GM21367 (cell line): ENCODE measurements around the gene MAML1.

Experiments used
- ATAC-seq: cut with Tn5 transposase; IDR thresholded peaks from one replicate; pipeline ENCODE4 v1.9.1; 2021; ENCODE audit not compliant: unreplicated experiment

The MAML1 gene

DNA sequence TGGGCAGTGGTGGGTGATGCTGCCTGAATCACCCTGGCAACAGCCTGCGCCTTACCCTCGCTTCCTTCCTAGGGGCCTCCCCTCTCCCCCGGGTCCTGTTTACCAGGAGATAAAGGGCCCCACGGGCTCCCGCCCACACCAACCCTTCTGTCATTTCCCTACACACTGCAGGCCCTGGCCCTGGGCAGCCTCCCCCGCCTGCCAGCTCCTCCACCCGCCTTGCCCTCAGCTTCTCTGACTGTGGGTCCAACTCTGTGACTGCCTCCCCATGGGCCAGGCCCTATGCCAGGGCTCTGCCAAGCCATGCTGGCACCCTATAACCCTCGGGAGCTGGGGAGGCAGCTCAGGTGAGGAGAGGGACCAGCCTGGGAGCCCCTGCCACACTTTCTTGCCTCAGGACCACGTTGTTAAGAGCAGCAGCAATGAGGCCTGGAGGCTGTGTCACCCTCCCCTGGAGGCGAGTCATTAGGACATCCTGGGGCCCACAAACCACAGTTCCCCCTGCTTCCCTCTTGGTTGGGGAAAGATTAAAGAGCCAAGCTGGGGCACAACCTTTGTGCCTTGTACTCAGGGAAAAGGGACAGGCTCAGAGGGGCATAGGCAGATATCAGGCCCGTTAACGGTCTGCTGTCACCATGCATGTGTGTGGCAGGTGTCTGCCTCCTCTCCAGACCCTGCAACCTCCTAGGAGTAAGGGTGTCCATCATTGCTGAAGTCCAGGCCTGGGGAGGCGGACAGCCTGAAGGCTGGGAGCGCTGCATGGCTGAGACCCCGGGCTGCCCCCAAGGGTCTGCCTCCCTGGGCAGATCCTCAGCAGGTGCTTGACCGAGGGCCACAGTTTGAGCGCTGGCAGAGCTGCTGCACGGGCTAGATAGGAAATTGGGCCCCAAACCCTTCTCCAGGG, 71.3 kb downstream of the MAML1 start:
- ATAC-seq, result no peak

DNA sequence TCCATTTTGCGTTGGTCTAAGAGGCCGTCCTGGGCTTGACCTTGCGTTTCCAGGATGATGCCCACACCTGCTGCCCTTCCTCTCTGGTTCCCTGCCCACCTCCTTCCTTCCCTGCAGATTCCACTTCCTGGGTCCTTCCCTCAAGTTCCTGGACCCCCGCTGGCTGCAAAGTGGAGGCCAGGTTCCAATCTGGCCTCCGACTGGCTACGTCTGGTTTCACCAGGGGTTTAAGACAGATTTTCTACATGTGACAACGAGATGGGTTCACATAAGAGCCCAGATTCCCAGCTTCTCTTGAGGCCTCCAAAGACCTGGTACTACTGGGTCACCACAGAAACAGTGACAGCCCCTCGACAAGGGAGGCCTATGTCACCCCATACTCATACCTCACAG, 71.9 kb downstream of the MAML1 start:
- ATAC-seq, result no peak

DNA sequence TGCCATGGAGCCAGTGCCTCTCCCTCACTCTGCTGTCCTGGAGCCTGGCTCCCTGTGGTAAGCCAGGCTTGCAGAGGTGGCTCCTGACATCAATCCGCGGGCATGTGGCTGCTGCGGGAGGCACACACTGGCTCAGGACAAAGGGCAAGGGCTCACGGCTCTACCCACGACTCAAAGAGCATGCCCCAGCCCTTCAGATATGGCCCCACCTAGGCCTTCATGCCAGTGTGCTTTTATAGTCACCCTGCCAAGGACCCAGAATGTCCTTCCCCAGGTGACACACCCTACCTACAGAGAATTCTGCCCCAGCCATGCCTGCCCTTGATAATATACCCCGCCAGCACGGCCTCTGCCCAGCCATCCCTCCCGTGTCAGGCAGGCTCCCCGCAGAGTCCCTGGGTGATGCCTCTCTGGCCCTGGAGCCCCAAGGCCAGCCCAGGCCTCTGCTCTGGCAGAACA, 72.5 kb downstream of the MAML1 start:
- no peak for ATAC-seq

DNA sequence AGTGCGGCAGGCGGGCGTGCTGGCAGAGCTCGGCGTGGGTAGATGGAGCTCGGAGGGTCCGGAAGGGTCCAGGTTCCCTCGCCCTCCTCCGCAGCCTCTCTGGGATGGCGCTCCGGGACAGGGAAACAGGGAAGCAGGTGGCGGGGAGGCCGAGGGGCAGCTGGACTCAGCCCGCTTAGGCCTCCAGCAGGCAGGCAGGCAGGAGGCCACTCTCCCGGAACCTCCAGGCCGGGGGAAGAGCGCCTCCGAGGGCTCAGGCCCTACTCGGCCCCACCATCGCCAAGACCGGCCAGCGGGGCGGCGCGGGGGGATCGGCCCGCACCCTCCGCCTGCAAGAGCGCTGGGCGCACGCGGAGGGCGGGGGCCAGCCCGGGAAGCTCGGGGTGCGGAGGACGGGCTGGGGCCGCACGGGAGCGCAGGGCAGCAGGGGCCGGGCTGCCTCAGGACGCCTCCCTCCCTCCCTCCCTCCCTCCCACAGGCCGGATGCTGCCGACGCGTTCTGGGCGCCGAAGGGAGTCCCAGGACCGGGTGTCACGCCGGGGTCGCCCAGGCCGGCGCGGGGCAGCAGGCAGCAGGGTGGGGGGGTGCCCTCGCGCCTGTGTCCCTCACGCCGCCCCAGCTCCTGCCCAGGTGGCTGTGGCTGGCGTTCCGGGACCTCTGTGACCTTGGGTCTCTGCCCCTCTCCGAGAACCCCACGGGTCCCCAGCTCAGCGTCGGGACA, 73.1 kb downstream of the MAML1 start:
- ATAC-seq, result peak; percentile 8

DNA sequence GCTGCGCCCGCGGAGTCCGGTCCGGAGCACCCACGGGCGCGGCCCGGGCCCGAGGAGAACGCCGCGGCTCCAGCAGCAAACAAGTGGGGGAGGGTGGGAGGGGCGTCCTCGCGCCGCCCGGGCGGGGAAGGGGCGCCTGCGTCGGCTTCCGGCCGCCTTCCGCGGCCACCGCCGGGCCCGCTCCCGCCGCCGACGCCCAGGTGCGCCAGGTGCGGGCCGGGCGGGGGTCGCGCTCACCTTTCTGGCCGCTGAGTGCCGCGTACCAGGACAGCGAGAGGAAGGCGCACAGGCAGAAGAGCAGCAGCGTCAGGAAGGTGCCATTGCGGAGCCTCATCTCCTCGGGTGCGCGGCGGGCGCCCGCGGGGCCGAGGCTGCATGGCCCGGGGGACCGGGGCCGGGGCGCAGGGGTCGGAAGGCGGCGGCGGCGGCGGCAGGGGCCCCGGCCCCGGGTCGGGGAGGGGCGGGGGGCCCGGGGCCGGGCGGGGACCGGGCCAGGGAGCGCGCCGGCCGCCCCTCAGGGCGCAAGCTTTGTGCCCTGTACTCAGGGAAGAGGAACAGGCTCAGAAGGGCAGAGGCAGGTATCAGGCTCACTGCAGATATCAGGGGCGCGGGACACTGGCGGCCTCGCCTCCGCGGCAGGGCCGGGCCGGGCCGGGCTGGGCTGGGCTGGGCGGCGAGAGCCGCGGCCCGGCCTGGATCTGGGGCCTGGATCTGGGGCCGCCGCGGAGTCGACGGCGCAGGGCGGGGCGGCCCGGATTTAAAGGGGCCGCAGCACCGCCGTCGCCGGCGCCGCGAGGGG, 73.8 kb downstream of the MAML1 start, which contains the start of gene MGAT4B:
Gene MGAT4B, minus strand, starts transcription at position 617 of the 799 bp plus-strand sequence. Its CDS starts 283 bp downstream, at position 334.
- ATAC-seq, result peak; percentile 56

DNA sequence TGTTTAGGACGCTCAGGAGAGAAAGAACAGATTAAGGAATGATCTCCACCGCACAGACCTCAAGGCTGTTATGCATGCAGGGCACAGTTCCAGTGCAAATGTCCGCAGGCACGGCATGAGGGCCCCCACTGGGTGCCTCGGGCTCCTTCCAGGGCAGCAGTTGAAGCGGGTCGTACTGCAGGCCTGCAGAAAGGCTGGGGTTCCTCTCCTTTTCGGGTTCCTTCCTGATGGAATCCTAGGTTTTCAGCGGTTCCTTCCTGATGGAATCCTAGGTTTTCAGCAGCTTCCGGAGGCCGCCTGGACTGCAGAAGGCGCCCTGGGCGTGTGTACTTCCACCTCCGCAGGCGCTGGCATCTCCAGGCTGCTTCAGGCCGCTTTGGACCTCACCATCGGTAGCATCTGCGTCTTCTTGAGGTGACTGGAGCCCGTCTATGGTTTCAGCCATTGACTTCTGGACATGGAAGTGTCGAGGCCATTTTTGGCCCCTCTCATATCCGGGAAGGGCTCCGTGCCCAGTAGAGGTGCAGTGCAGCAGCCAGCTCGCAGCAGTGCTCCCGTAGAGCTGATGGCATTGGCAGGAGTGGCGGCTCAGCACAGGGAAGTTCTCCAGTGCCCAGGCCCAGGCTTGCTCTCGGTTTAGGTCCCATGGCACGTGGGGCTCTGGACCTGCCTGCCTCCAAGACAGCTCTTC, 79.7 kb downstream of the MAML1 start:
- ATAC-seq, result no peak

DNA sequence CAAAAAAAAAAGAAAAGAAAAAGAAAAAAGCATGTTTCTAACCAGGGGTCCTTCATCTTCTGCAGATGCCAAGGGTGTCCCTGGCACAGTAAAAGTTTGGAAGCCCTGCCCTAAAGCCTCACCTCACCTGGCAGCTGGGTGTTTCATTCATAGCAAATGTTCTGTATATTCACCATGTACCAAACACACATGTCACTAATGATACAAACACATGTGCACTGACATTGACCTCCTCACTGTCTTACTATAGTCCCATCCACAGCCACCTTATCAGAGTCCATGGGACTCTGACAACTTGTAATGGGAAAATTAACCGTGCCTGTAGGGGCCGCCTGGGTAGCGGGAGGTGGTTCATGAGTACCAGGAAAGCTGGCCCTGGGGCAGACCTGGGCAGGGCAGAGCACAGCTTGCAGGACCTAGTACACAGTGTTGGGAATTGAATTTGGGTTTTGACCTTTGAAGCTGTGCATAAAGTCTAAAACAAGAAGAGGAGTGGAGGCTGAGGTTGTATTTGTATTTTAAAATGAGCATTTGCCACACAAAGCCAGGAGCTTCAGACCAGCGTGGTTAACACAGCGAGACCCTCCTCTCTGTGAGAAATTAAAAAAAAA, 80.5 kb downstream of the MAML1 start:
- no peak for ATAC-seq

DNA sequence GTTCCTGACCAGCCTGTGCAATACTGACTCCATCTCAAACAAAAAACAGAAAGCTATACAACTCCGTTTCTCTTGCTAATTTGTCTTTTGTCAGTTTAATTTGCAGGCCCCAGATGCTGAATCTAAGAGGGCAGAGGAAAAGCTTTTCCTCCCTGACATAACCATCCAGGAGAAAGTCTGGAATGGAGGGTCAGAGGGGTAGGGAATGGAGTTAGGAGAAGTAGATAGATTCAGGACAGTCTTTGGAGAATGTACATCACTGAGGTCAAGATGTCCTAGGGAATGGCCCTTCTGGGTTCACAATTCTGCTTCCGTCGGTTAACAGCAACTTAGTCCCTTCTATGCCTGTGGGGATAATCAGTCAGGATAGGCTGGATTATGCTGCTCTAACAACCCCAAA, 81.5 kb downstream of the MAML1 start:
- no peak for ATAC-seq

DNA sequence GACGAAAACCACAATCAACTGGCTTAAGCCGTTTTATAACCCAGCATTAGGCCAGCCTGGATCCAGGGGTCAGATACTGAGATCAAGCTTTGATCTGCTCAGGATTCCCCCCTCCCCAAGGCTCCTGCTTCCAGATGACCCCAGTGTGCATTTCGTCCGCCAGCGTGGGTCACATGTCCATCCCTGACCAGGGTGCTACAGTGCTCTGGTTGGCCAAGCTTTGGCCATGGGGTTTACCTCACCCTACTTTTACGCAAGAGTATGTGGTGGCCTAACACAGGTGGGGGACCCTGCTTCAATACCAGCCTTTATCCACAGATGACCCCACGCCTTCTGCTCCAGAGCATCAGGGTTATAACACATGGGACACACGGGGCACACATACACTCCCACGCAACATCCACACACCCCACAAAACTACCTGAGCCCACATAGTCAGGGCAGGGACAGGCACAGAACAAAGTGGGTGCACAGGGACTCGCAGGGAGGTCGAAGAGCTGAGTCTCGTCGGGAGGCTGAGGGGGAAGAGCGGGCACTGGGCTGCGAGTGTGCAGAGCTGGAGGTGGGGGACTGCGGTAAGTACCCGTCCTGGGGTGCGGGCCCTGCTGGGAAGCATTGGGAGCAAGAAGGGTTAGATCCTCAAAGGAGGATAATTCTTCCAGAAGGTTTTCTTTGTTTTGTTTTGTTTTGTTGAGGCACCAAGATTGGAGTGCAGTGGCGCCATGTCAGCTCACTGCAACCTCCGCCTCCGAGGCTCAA, 83.0 kb downstream of the MAML1 start:
- no peak for ATAC-seq

DNA sequence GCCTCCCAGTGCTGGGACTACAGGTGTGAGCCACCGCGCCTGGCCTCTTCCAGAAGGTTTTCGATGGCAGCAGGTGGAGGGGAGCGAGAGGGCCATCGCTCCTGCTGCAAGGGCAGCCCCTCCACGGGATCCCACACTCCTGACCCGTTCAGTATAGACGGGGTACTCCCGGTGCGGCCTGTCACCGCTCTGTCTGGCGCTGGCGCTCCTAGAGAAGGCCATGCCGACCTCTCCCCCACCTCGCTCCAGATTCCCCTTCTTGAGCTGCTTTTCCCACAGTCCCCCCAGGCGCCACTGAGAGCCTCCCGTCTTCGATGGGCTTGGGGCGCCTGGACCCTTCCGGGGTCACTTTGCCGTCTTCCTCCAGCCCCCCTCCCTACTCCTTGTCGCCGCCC, 83.8 kb downstream of the MAML1 start:
- ATAC-seq, result no peak

DNA sequence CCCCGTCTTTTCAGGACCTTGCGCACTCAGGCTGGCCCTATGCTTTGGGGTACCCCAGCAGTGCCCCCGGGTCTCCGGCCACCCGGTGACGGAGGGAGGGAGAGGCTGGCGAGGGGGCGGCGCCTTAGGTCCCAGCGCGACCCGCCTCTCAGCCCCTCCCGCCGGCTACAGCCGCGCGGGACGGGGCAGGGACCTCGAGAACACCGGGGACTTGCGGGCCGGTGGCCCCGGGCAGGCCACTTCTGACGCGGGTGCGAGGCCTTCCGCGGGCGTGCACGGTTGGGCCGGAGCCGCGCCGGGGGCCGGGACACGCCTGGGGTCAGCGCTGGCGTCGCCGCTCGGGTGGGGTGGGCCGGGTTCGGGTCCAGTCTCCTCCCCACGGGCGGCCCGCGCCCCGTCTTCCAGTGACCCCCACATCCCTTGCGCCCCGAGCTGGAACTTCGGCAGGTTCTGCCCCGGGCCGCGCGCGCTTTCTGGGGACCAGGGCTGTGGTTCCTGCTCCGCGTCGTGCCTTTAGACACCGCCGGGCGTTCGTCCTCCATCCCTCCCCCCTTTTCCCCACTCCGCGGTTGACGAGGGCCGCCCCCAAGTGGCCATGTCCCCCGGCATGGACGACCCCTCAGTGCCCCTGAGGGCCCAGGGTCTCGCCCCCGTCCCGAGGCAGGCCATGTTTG, 84.3 kb downstream of the MAML1 start:
- ATAC-seq, result no peak

DNA sequence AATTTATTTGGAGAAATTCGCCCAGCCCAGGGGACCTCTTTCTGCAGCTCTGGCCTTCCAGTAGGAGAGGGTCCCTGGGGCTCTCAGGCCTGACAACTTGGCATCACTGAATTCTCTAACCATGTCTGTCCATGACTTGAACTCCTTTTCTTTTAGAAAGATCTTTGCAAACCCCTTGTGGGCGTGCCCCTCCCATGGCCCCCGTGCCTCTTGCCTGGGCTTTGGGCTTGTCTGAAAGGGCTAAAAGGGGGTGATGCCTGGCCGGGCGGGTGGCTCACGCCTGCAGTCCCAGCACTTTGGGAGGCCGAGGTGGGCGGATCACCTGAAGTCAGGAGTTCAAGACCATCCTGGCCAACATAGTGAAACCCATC, 84.8 kb downstream of the MAML1 start:
- no peak for ATAC-seq

DNA sequence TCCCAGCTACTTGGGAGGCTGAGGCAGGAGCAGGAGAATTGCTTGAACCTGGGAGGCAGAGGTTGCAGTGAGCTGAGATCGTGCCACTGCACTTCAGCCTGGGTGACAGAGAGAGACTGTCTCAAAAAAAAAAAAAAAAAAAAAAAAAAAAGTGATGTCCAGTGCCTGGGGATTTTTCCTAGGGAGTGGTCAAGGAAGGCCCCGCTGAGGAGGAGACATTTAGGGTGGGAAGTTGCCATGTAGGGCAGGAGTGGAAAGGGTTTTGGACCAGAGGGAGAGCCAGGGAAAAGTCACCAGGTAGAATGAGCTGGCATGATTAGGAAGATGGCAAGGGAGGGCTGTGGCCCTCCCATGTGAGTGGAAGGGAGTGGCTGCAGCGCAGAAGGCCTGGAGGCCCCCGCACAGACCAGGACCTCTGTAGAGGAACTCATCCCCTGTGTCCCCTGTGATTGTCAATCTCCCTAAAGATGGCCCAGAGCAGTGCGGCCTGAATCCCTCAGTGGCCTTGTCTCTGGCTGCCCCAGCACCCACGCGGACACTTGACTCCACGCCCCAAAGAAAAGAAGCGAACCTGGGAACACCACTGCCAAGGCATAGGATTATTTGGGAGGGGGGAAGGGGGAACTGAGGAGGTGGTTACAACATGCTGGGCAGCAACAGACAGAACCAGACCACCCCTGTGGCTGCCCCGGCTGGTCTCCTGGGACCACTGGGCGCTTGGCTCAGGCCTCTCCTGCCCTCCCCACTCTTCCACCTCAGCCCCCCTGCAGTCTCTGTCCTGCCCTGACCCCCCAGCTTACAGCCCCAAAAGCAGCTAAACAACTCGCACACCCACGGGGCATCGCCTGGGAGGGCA, 85.5 kb downstream of the MAML1 start:
- no peak for ATAC-seq

DNA sequence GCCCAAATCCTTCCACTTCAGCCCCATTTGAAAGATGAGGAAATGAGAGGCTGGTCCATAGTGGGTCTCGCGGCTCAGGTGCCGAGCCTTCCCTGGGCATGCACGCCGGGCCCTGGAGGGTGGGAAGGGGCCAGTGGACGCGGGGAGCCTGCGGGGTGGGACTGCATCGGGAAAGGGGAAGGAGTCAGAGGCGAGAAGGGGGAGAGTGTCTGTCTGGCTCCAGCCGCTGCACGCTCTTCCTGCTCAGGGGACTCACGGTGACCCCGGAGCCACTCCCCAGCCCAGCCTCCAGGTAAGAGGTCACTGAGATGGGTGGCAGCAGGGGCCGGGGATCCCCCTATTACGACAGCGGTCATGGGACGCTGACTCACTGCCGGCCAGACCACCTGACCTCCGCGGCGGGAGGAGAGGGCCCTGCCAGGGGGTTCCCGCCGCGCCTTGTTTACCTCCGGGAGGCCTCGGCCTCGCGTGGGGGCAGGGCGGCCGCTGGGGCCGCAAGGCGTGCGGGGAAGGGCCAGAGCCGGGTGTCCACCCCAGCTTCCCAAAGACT, 86.2 kb downstream of the MAML1 start:
- ATAC-seq, result peak; percentile 46

DNA sequence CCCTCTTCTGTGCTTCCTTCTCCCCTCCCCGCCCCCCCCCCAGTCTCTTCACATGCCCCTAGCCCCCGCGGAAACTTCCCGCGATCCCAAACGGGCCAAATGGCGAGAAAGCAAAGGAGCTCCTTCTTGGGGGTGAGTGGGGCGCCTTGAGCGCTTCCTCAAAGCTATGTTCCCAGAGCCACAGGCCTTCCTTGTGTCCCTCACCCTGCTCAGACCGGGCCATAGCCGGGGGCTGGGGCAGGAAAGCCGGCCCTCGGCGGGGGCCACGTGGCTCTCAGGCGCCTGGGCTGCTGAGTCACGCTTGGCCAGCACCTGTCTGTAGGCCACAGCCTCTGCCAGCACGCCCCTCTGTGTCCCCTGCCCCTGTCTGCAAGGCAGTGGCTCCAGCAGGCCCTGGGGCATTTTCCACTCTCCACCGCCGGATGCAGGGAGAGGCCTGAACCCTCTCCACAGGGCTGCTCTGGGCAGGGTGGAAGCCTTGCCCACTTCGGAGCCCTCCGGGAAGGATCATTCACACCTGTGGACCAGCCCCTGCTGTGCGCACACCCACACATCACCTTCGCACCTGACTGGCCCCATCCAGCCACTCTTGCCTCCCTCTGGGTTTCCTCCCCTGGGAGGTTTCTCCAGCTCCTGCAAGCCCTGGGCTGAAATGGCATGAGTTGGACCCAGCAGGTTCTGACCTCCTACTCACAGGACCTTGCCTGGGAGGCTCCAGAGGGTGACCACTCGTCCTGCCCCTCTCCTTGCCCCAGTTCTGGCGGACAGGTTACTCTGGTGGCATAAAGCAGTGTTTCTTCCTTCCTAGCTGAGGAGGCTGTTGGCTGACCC, 86.9 kb downstream of the MAML1 start:
- no peak for ATAC-seq

DNA sequence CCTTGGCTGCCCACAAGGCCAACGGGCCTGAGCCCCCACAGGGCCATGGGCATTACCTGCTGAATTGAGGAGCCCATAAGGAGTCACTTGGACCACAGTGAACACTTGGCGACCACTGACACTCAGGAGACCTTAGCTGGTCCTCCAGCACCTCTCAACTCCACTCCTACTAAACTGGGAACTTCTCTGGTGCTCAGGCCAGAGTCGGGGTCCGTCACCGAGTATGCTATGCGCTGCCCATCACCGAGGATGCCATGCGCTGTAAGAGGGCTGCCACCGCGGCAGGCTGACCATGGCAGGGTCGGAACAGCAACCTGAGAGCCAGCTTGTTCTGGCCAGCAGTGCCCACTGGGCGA, 87.5 kb downstream of the MAML1 start:
- no peak for ATAC-seq
